BLaER1 treated with 17β-estradiol and CSF1 and Interleukin-3, amounts not matched to agents 10 nM and 100 nM (cell line): Measurements from ENCODE around the gene TPM3.

Experiments
- H3K27ac ChIP-seq, 11 experiments: shearing (Covaris generic); formaldehyde crosslinking; 2 replicates each; pipeline ENCODE4 v1.8.1; 2022
- H3K27me3 ChIP-seq, 11 experiments: shearing (Covaris generic); formaldehyde crosslinking; 2 replicates each; pipeline ENCODE4 v1.8.1; 2022
- H3K36me3 ChIP-seq, 11 experiments: shearing (Covaris generic); formaldehyde crosslinking; 2 replicates each; pipeline ENCODE4 v1.8.1; 2022
- H3K4me1 ChIP-seq, 10 experiments: shearing (Covaris generic); formaldehyde crosslinking; 2 replicates each; pipeline ENCODE4 v1.8.1; 2022
- H3K4me2 ChIP-seq, 11 experiments: shearing (Covaris generic); formaldehyde crosslinking; 2 replicates each; pipeline ENCODE4 v1.8.1; 2022
- H3K4me3 ChIP-seq, 10 experiments: shearing (Covaris generic); formaldehyde crosslinking; 2 replicates each; pipeline ENCODE4 v1.8.1; 2022
- H3K9ac ChIP-seq, 11 experiments: shearing (Covaris generic); formaldehyde crosslinking; 2 replicates each; pipeline ENCODE4 v1.8.1; 2022
- H3K9me3 ChIP-seq, 11 experiments: shearing (Covaris generic); formaldehyde crosslinking; replicated peaks in 1 of 11; 2 replicates each; pipeline ENCODE4 v1.8.1; 2022
- H4K20me1 ChIP-seq, 11 experiments: shearing (Covaris generic); formaldehyde crosslinking; 2 replicates each; pipeline ENCODE4 v1.8.1; 2022
- Cebpa-rat ChIP-seq, 11 experiments: shearing (Covaris generic); IDR thresholded peaks; 2 replicates each; pipeline ENCODE4 v1.8.1; 2022

Gene TPM3

GRCh38 chr1:154115180-154115579 lies 76.7 kb downstream of the TPM3 start:
- peak overlapping the region in 4 of 11 experiments; percentile 6 to 74 (median 61); a peak in 9 of 22 replicates for H3K4me2 ChIP-seq

More at GRCh38 chr1:154115180-154115579, 76.7 kb downstream of the TPM3 start:
- Histone ChIP-seq H3K9me3 (no peaks in the 10 kb centered on the region), H3K27ac (peak overlapping the region in 4 of 11 experiments; percentile 9 to 83 (median 64); a peak in 6 of 22 replicates), H3K4me3 (no peak overlapping the region), H3K9ac (peak overlapping the region in 3 of 11 experiments; percentile 32 to 61 (median 34); a peak in 3 of 22 replicates), H3K36me3 (no peaks in the 10 kb centered on the region), H4K20me1 (no peaks in the 10 kb centered on the region), H3K4me1 (peaks cover 7 to 21% (median 9%) of the 10 kb centered on the region in 10 experiments; a peak in 14 of 20 replicates), H3K27me3 (no peaks in the 10 kb centered on the region)
- TF ChIP-seq Cebpa-rat (IDR thresholded peaks at IDR 0.05) = no peak
